Suprapubic skin (tissue), 4 donors: ENCODE data around the gene ANKRD11.

Source experiments
- EP300 ChIP-seq: sonication (generic); formaldehyde crosslinking; IDR thresholded peaks from one replicate; pipeline ENCODE4 v1.6.1; 2017; ENCODE audit warnings: antibody characterized with exemption
- POLR2A ChIP-seq, 2 donors: fragments of 450-650 bp; IDR thresholded peaks; one replicate each; pipeline ENCODE4 v1.6.1; 2017; ENCODE audit warnings: antibody characterized with exemption in 2 of 2, mild to moderate bottlenecking in 2 of 2, moderate library complexity in 2 of 2
- POLR2AphosphoS5 ChIP-seq, 3 donors: sonication (generic); formaldehyde crosslinking; IDR thresholded peaks; one replicate each; pipeline ENCODE4 v1.6.1; 2017; ENCODE audit warnings: antibody characterized with exemption in 3 of 3
- TF ChIP-seq, protein P1 (sequence below), 2 donors: fragments of 200-600 bp in 1 of 2; fragments of 450-650 bp in 1 of 2; sonication (generic) in 1 of 2; IDR thresholded peaks; one replicate each; pipeline ENCODE4 v1.5.1; 2016 to 2019; ENCODE audit warnings: antibody characterized with exemption in 2 of 2, mild to moderate bottlenecking in 1 of 2, moderate library complexity in 1 of 2

GRCh38 chr16:89295915-89296314 lies 194.4 kb downstream of the ANKRD11 start:
- no peak for TF ChIP-seq POLR2A (IDR thresholded peaks at IDR 0.05)
- TF ChIP-seq, protein P1, sequence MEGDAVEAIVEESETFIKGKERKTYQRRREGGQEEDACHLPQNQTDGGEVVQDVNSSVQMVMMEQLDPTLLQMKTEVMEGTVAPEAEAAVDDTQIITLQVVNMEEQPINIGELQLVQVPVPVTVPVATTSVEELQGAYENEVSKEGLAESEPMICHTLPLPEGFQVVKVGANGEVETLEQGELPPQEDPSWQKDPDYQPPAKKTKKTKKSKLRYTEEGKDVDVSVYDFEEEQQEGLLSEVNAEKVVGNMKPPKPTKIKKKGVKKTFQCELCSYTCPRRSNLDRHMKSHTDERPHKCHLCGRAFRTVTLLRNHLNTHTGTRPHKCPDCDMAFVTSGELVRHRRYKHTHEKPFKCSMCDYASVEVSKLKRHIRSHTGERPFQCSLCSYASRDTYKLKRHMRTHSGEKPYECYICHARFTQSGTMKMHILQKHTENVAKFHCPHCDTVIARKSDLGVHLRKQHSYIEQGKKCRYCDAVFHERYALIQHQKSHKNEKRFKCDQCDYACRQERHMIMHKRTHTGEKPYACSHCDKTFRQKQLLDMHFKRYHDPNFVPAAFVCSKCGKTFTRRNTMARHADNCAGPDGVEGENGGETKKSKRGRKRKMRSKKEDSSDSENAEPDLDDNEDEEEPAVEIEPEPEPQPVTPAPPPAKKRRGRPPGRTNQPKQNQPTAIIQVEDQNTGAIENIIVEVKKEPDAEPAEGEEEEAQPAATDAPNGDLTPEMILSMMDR (IDR thresholded peaks at IDR 0.05), result no peak
- TF ChIP-seq EP300, result no peak
- TF ChIP-seq POLR2AphosphoS5 (IDR thresholded peaks at IDR 0.05), result no peak
